ENCODE measurements around the gene GFY.
"Not testable (repeated sequence)": the region's sequence is repeated elsewhere in the genome, so short reads cannot be mapped to it uniquely, and the experiment has no call there.

Gene GFY

GRCh38 chr19:49470615-49470978, 45.4 kb downstream of the GFY start:
- DNase-seq, result no peak

GRCh38 chr19:49472936-49473335, 47.7 kb downstream of the GFY start:
- DNase-seq, result peak; percentile 46

- not testable (repeated sequence) for DNase-seq
Observed at GRCh38 chr19:49473501-49473867, 48.3 kb downstream of the GFY start.

GRCh38 chr19:49473868-49474541, 48.8 kb downstream of the GFY start, which contains the start of gene FLT3LG:
FLT3LG (plus strand) TSS chr19:49474215; CDS start chr19:49474640, 425 bp downstream.
- DNase-seq, result peak; percentile 92

GRCh38 chr19:49474542-49474924, 49.3 kb downstream of the GFY start:
- DNase-seq, result no peak

- no peak for DNase-seq
Observed at GRCh38 chr19:49475191-49475917, 50.2 kb downstream of the GFY start.

GRCh38 chr19:49475995-49476880, 51.0 kb downstream of the GFY start:
- peak; percentile 78 for DNase-seq
